ENCODE data around the gene PPTC7. TPM values are rescaled to one million over a fixed set of nuclear protein-coding genes. Genes with fewer than 3 reads are reported as not detected.

PPTC7 gene
- total and polyA plus RNA-seq, 2 of the 4 experiments (the other 2 are of a cell fraction) = 4.1 to 6.8 TPM

- in situ Hi-C loops (cut with MboI; ENCODE audit: low sequenced_read_pairs) (no loop called here), intact Hi-C loops (cut with micrococcal nuclease) (no loop called here), dilution Hi-C loops (cut with HindIII; ENCODE audit: low sequenced_read_pairs, unreplicated experiment) (no loop called here)
- Histone ChIP-seq H3K56ac (ENCODE audit: extremely low read depth, insufficient read depth, low read length) (no peak overlapping the region), H2AFZ (replicated peaks; ENCODE audit: low read length, poor library complexity) (no peak overlapping the region), H2AK5ac (ENCODE audit: low read depth, low read length) (peak overlapping the region; percentile 22; the same call in 1 of the 2 replicates), H3K36me3 (ENCODE audit: control insufficient read depth, insufficient read depth, low read length) (peaks cover 17% of the 10 kb centered on the region), H4K91ac (ENCODE audit: insufficient read depth, low read depth, low read length) (no peak overlapping the region), H3K9ac (ENCODE audit: low read depth, low read length) (no peak overlapping the region), H3K27ac (ENCODE audit: insufficient read depth, low read length) (peak overlapping the region; percentile 58; the same call in 1 of the 2 replicates), H3K79me1 (ENCODE audit: low read depth in 1 of 2, low read length in 2 of 2) (peaks cover 24 to 37% of the 10 kb centered on the region in 2 experiments), H3K23ac (ENCODE audit: low read depth, low read length) (no peak overlapping the region), H3K18ac (ENCODE audit: low read depth, low read length) (peak overlapping the region; percentile 8; the same call in 1 of the 2 replicates), H3K4me1 (ENCODE audit: control insufficient read depth, insufficient read depth, low read length) (peaks cover 15% of the 10 kb centered on the region), H2BK5ac (ENCODE audit: low read depth, low read length, poor library complexity, severe bottlenecking) (peak overlapping the region; percentile 48), H3K27me3 (ENCODE audit: control insufficient read depth, insufficient read depth, low read length) (no peaks in the 10 kb centered on the region), H2AK9ac (replicated peaks; ENCODE audit: low read depth, low read length, poor library complexity) (no peak overlapping the region), H2BK20ac (ENCODE audit: low read depth, low read length) (peak overlapping the region; percentile 7; the same call in 1 of the 2 replicates), H2BK120ac (ENCODE audit: low read depth, low read length) (peak overlapping the region; percentile 53), H3K9me1 (ENCODE audit: insufficient read depth, low read length) (peaks cover 12% of the 10 kb centered on the region), H4K5ac (ENCODE audit: low read depth, low read length) (no peak overlapping the region), H3K9me3 (ENCODE audit: control insufficient read depth, insufficient read depth, low read length) (no peaks in the 10 kb centered on the region), H4K20me1 (ENCODE audit: insufficient read depth, low read length) (peaks cover 8% of the 10 kb centered on the region; the same call in 1 of the 2 replicates), H3K4me3 (ENCODE audit: insufficient read depth, low read depth, low read length) (no peak overlapping the region), H2BK15ac (ENCODE audit: low read depth, low read length) (0 out of 3 replicates have a peak overlapping the region, but pooled peaks have one; percentile 9), H4K8ac (ENCODE audit: low read depth in 2 of 2, low read length in 2 of 2) (peak overlapping the region in 1 of 2 experiments; percentile 31; a peak in 1 of 4 replicates), H3K4ac (ENCODE audit: low read depth, low read length) (peak overlapping the region; percentile 1; the same call in 1 of the 2 replicates), H3K4me2 (ENCODE audit: low read depth, low read length) (peak overlapping the region; percentile 87), H3K14ac (replicated peaks; ENCODE audit: low read depth, low read length) (no peak overlapping the region)
- ATAC-seq (ENCODE audit: low read depth) (peak; percentile 82), DNase-seq (peak; percentile 92)
- ChIA-PET POLR2A (ENCODE audit: unreplicated experiment) (no interaction called here), CTCF (interaction anchor here (0.7 to 1.7 kb wide), 5 partner anchors 13 to 83 kb away, joined by 3 to 4 read pairs (median 4); partner anchors contain the start of genes ARPC3, RAD9B and VPS29)
- TF ChIP-seq SMC3 (IDR thresholded peaks at IDR 0.05; ENCODE audit: low read depth, low read length) (no peak), CEBPB (IDR thresholded peaks at IDR 0.05; ENCODE audit: low read depth, low read length) (peak; percentile 17; the same call in 1 of the 2 replicates), RAD21 (IDR thresholded peaks at IDR 0.05; ENCODE audit: low read length) (no peak), POLR2A (IDR thresholded peaks at IDR 0.05; ENCODE audit: low read depth, low read length) (no peak), RCOR1 (IDR thresholded peaks at IDR 0.05; ENCODE audit: insufficient replicate concordance, low read length) (peak; percentile 89), NFE2L2 (IDR thresholded peaks at IDR 0.05; ENCODE audit: low read depth, low read length) (no peak), CTCF (conservative IDR thresholded peaks at IDR 0.05; ENCODE audit: low read depth, low read length) (no peak), FOS (IDR thresholded peaks at IDR 0.05; ENCODE audit: low read depth, low read length) (peak; percentile 73), MXI1 (IDR thresholded peaks at IDR 0.05; ENCODE audit: borderline replicate concordance, low read depth, low read length) (no peak), MAZ (IDR thresholded peaks at IDR 0.05; ENCODE audit: borderline replicate concordance, low read depth, low read length) (no peak), CHD1 (IDR thresholded peaks at IDR 0.05; ENCODE audit: low read depth, low read length) (no peak), RFX5 (IDR thresholded peaks at IDR 0.05; ENCODE audit: low read depth, low read length) (no peak), BHLHE40 (IDR thresholded peaks at IDR 0.05; ENCODE audit: low read depth, low read length) (peak; percentile 35; the same call in 1 of the 2 replicates), MAFK (IDR thresholded peaks at IDR 0.05; ENCODE audit: low read depth, low read length) (peak; percentile 45; the same call in 1 of the 2 replicates)
- TF ChIP-seq, protein P1, sequence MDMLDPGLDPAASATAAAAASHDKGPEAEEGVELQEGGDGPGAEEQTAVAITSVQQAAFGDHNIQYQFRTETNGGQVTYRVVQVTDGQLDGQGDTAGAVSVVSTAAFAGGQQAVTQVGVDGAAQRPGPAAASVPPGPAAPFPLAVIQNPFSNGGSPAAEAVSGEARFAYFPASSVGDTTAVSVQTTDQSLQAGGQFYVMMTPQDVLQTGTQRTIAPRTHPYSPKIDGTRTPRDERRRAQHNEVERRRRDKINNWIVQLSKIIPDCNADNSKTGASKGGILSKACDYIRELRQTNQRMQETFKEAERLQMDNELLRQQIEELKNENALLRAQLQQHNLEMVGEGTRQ (IDR thresholded peaks at IDR 0.05; ENCODE audit: low read depth, low read length) = no peak
- TF ChIP-seq, protein P2, sequence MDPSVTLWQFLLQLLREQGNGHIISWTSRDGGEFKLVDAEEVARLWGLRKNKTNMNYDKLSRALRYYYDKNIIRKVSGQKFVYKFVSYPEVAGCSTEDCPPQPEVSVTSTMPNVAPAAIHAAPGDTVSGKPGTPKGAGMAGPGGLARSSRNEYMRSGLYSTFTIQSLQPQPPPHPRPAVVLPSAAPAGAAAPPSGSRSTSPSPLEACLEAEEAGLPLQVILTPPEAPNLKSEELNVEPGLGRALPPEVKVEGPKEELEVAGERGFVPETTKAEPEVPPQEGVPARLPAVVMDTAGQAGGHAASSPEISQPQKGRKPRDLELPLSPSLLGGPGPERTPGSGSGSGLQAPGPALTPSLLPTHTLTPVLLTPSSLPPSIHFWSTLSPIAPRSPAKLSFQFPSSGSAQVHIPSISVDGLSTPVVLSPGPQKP (IDR thresholded peaks at IDR 0.05; ENCODE audit: borderline replicate concordance, low read depth, low read length) = no peak
- no CpG with 5 or more reads among the region's 6 CpGs for WGBS, 2 experiments (ENCODE audit: extremely low coverage in 2 of 2, insufficient read length in 1 of 2)
- BruUV-seq (replicated peaks) = no TSS peak
Observed at GRCh38 chr12:110533607-110534006, 49.5 kb downstream of the PPTC7 start.
